NAMALWA (cell line): ENCODE measurements around the gene MOV10L1.
A peak's percentile ranks its signal among the peaks of the same experiment; 100 is the strongest.
"Not testable (repeated sequence)": the region's sequence is repeated elsewhere in the genome, so short reads cannot be mapped to it uniquely, and the experiment has no call there.

Experiments used
- DNase-seq: peaks from one replicate; pipeline ENCODE4 v3.0.0-alpha.2; 2015; ENCODE audit warnings: low spot score

The MOV10L1 gene

DNA sequence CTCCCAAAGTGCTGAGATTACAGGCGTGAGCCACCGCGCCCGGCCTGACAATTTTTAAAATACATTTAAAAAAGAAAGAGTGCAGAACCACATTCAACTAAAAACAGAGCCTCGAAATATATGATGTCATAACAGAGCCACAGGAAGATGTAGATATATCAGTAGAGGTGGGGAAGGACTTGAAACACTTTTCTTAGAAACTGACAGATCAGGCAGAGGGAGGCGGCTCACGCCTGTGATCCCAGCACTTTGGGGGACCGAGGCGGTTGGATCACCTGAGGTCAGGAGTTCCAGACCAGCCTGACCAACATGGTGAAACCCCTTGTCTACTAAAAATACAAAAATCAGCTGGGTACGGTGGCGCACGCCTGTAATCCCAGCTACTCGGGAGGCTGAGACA, 11.6 kb upstream of the MOV10L1 start:
- DNase-seq, result no peak

DNA sequence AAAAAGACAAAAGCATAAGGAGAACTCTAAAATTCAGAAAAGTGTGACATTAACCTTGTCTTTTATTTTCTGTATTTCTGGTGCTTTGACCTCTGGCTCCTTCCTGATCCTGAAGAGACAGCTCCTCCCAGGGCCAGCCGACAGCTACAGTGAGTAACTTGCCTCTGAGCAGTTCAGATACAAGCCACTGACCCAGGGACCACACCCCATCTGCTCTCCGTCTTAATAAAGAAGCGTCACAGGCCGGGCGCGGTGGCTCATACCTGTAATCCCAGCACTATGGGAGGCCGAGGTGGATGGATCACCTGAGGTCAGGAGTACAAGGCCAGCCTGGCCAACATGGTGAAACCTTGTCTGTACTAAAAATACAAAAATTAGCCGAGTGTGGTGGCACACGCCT, 11.0 kb upstream of the MOV10L1 start:
- DNase-seq, result no peak

DNA sequence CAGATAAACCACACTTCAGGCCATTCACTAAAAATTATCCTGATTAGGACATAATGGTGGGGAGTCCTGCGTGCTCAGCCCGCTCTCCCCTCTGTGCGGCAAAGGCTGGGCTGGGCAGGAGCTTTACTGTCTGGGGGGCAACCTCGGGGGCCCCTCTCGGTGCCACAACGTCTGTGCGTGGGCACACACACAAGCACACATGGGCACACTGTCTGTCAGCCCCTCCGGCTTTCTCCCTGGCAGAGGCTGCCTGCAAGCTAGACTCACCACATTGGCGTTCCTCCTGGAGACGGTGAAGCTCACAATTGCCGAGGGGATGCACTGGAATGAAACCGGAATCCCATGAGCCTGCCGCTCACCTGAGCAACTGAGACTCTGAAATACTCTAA, 9.7 kb upstream of the MOV10L1 start:
- DNase-seq, result no peak

DNA sequence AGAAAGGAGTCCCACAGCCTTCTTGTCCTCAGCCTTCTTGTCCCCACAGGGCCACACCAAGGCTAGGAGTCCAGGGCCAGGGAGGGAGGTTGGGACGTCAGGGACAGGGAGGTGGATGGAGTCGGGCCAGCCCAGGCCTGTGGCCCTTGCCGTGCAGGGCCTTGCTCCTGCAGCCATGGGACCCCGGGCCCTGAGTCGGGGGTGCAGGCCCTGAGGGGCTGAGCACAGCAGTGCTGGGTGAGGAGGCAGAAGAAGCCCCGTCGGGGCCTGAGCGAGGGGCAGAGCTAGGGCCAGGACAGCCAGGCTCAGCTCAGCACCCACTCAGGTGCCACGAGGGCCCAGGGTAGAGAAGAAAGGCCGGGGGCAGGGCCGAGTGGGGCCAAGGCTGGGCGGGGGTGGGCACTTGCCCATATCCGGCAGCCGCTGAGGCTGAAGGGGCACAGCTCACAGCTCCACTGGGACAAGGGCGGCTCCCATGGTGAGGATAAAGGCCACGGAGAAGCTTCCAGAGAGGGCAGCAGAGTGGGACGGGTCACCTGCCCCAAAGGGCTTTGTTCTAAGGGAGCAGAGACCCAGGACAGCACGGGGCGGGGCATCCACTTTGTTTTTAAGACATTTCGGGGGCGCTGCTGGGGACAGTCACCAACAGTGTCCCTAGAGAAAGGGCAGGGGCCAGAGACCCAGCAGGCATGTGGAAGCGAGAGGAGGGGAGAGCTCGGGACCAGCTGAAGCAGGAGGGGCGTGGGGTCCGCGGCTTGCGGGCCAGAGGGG, 8.2 kb upstream of the MOV10L1 start:
- DNase-seq, result no peak

DNA sequence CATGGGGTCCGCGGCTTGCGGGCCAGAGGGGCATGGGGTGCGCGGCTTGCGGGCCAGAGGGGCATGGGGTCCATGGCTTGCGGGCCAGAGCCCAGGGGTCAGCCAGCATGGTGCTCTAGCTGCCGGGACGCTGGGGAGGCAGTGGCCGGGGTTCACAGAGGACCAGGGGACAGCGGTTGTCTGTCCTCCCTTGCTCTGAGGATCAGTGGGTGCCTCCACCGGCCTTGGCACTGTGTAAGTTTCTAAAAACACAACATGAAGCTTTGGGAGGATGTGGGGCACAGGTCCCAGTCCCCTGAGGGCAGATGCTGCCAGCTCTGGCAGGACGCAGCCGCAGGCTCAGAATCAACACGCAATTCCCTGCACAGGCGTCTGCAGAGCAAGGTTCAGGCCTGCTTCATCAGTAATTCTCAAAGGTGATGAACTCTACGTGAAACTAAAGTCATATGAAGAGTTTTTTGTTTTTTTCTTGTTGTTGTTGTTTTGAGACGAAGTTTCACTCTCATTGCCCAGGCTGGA, 7.5 kb upstream of the MOV10L1 start:
- no peak for DNase-seq

DNA sequence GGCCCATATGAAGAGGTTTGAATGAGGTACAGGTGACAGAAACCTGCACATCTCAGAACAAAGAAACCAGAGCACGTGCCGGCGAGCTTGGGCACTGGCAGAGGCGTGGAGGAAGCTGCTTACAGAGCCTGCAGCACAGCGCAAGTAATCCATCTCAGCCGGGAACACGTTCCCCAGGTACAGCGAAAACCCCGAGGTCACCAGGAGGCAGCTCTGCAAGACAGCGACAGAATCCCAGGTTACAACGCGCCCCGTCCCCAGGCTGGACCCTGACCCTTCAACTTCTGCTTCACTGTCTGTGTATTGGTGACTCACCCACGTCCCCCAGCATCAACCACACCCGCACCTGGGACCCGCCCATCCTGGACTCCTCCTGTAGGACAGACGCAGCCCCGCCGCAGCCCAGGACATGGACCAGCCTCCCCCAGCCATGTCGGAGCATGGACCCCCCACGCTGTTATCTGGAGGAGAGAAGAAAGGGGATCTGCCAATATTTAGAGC, 6.8 kb upstream of the MOV10L1 start:
- no peak for DNase-seq

DNA sequence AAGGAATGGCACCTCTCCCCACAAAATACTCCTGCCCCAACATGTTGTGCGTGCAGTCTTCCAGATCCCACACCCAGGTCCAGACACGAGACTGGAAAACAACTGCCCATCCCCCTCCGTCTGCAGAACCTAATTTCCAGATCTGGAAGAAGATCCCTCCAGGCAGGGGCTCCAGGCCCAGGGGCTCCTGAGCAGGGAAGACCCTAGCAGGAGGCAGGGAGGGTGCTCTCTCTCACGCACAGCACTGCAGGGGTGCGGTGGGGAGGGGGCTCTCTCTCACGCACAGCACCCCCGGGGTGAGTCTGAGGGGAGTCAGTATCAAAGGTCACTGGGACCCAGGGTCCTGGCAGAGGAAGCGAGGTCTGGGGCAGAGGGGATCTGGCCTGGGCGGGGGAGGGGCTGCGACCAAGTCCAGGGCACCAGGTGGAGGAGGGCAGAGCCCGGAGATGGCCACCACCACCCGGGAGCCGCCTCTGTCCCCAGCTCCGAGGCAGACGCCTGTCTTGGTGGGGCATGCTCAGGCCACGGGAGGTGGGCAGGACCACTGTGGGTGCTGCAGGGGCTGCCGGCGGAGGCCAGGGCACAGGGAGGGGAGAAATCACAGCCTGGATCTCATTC, 6.2 kb upstream of the MOV10L1 start:
- no peak for DNase-seq

DNA sequence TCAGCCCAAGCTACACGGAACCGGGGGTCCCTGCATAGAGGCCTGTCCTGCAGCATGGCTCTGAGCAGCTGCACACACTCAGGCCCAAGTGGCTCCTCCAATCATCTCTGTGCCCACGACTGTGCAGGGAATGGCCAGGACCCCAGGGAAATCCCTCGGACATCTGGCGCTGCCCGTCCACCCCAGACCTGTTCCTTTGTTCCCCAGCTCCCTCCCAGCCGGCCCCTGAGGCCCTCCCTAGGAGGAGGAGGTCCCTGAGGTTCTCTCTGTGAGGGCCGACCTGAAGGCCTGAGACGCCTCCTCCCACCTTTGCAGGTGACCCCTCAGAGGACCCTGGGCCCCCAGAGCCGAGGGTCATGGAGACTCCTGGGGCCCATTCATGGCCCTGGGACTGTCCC, 5.7 kb upstream of the MOV10L1 start:
- no peak for DNase-seq

DNA sequence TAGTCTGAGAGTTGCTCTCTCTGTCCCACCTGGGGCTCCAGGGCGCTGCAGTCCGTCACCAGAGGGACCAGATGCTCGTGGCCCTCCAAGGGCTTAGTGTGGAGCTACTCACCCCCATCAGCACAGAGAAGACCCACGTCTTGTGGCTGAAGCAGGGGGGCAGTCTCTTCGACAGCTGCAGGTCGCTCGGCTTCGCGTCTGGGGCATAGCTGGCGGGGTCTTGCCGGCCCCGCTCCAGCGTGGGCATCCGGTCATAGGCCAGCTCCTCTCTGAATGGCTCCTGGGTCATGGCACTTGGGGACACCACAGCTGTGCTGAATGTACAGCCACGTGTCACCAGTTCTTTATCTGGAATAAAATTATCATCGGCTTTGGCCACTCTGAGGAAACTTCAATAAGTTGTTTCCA, 5.2 kb upstream of the MOV10L1 start:
- no peak for DNase-seq

DNA sequence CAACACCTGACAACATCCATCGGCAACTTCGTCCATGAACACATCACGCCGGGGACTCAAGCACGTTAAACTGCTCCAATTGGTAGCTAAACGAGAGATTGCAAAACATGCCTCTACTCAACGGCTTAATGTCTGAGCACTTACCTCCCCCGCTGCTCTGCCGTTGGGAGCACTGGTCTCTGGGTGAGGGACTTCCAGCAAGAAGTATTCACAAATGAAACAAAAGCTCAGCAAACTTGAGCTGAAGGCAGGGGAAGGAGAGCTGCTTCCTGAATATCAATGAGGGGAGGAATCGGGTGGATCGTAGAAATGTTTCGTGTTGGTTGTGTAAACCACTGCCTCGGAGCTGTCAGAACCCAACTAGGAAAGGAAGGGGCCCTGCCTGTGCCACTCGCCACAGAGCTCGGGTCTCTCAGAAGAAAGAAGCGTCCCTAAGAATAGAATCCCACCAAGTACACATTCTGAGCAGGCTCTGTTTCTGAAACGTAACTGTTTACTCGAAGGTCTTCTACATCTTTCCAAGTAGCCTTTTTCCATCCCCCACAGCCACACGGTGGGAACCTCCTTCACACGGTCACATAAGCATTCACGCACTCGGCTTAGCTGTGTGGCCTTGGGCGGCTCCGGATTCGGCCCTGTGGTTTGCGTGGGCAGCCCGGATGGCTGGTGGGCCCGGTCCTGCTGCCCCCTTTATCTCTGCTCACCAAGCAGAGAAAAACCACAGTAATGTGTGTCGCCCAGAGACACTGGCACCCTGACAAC, 4.4 kb upstream of the MOV10L1 start, which contains the start of gene MLC1:
Gene MLC1 (minus strand): TSS at position 216 of the 762 bp plus-strand sequence. CDS start 524 bp downstream, outside the sequence.
- DNase-seq, result no peak

DNA sequence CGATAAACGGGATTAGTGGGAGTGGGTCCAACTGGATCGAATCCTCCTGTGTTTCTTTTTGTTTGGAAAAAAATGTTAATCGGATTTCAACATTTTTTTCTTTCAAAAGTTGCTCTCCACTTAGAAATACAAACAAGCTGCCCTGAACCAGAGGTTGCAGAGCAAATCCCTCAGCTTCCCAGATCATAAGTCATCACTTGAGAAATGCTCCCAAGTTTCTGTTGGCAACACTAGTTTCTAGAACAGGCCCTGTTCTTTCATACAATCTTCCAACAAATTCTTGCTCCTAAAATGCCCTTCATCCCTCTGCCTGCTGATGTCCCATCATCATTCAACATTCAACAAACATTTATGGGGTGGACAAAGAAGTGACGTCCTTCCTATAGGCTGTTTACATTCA, 3.3 kb upstream of the MOV10L1 start:
- no peak for DNase-seq

DNA sequence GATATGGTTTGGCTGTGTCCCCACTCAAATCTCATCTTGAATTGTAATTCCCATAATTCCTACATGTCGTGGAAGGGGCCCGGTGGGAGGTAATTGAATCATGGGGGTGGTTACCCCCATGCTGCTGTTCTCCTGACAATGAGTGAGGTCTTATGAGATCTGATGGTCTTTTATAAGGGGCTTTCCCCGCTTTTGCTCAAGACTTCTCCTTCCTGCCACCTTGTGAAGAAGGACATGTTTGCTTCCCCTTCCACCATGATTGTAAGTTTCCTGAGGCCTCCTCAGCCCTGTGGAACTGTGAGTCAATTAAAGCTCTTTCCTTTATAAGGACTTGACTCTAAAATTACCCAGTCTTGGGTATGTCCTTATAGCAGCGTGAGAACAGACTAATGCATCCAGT, 2.8 kb upstream of the MOV10L1 start:
- not testable (repeated sequence) for DNase-seq

DNA sequence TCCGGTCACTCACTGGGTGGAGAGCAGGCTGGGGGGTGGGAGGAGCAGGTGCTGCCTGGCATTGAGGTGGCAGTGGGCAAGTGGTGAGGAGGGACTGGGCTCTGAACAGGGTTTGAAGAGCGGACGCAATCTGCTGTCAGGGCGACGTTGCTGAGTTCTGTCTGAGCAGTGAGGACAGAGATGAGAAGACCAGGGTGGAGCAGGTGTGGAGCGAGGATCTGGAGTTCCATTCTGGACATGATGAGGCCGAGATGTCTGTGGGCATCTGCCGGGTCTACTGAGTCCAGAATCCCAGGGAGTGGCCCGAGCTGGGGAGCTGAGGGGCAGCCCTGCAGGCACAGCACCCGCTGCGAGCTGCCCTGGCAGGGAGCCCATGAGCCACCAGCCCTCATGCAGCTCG, 2.2 kb upstream of the MOV10L1 start:
- no peak for DNase-seq

DNA sequence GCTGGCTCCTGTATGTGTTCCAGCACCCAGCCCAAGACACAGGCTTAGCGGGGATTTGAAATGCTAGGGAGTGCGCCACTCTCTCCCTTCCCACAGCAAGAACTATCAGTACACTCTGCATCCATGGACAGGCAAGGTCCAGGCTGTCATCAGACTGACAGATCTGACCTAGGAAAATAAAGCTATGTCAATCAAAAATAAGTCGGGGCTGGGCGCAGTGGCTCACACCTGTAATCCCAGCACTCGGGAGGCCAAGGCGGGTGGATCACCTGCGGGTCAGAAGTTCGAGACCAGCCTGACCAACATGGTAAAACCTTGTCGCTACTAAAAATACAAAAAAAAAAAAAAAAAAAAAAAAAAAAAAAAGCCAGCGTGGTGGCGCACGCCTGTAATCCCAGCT, 1.7 kb upstream of the MOV10L1 start:
- no peak for DNase-seq

DNA sequence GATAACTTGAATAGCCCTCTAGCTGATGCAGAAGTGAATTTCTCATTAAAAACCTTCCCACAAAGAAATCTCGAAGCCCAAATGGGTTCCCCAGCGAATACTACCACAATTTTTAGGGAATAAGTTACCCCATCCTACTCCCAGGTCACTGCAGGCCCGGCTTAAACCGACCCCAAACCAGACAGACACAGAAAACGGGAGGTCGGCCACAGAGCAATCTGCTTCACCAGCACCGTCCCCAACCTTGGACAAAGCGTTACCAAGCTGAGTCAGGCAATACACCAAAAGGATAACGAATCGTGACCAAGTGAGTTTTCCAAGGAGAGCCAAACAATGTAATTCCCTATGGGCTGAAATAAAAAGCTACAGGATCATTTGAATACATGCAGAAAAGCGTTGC, 575 bp upstream of the MOV10L1 start:
- no peak for DNase-seq

DNA sequence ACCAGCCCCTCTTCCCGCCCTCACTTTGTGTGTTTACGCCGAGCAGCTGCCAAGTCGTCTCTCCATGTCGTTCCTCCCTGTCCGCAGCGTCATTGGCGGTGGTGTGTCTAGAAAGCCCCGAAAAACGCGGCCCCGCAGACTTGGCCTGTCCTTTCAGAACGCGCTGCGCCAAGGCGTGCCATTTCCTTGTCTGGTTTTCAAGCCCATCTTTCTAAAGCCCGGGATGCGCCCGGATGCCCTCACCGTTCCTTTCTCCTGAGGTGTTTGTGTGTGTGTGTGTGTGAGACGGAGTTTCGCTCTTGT, 557 bp downstream of the MOV10L1 start:
- no peak for DNase-seq

DNA sequence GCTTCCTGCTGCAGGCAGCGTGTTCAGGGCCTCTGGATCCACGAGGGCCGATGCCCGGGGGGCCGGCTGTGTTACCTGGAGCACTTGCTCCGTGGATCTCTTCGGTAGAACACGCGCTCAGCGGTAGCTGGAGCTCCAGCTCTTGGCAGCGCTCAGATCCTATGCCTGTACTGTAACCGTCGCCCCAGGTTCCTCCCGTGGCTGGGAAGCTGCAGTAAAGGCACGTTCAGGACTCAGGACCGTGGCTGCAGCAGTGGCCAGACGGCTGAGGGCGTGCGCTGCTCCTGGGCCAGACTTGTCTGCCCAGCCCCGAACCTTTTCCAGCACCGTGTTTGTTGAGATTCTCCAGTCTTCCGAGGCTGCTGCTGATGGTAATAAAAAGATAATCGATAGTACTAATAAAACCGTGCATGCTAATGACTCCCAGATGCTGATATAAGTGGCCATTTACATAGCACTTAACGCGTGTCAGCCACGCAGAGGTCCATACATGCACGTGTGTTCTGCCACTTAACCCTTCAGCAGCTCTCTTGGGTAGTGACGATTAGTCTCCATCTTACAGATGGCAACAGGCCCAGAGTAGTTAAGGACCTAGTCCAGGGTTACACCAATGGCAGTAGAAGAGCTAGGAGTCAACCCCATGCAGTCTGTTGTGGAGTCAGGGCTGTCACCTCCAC, 1.4 kb downstream of the MOV10L1 start:
- no peak for DNase-seq

DNA sequence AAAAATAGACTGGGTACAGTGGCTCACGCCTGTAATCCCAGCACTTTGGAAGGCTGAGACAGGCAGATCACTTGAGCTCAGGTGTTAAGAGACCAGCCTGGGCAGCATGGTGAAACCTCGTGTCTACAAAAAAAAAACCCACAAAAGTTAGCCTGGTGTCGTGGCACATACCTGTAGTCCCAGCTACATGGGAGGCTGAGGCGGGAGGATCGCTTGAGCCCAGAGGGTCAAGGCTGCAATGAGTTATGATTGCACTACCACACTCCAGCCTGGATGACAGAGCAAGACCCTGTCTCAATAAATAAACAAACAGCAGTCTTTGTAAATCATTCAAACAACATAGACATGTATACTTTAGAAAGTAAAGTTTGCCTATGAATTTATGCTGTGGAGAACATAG, 2.5 kb downstream of the MOV10L1 start:
- DNase-seq, result no peak

DNA sequence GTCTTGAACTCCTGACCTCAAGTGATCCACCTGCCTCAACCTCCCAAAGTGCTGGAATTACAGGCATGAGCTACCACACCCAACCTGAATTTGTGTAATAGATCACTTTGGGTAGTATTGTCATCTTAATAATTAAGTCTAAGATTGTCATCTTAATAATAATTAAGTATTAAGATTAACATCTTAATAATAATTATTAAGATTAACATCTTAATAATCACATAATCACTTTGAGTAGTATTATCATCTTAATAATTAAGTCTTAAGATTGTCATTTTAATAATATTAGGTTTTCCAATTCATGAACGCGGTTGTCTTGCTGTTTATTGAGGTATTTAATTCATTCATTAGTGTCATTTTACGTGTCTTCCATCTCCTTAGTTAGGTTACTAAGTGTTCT, 8.2 kb downstream of the MOV10L1 start:
- DNase-seq, result no peak

DNA sequence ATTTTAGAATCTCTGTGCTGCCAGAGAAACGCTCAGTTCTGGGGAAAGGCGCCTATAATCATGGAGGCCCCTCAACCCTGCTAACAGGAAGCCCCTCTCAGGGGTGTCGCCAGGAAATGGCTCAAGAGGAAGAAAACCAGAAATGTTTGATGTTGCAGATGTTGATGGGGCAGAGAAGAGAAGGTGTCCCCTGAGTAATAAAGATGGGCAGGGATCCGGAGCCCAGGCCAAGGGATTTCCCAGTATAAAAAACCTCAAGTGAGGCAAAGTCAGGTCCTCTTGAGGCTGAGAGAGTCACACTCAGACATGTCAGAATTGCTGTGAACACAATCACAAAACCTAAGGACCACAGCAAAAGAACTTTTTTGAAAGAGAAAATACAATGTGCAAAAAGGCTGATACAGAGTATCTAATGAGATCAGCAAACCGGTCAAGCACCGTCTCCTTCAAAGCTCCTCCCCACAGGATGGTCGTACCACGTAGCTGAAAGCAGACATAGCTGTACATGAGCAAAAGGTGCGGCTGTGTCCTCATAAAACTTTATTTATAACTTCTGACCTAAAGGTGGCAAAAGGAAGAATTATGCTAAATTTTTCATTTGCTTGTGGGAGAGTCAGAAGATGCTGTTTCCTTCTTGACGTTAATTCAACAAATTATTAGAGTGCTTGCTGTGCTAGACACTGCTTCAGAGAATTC, 12.2 kb downstream of the MOV10L1 start:
- DNase-seq, result peak; percentile 19

DNA sequence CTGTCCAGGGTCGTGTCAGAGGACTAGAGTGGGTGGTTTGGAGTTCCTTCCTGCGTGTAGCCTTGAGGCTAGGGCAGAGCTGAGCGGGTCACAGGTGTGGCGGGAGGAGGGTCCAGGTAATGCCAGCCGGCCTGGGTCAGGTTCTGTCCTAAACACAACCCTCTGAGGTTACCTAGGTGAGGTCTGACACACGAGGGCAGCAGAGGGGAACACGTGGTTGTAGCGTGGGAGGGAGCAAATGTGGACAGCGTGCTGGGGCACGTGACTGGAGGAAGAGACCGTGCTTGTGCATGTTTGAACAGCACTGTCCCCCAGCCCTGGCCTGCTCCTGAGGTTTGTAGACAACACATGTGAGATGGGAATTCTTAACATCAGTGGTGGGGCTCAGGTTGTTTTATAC, 13.1 kb downstream of the MOV10L1 start:
- peak; percentile 26 for DNase-seq

DNA sequence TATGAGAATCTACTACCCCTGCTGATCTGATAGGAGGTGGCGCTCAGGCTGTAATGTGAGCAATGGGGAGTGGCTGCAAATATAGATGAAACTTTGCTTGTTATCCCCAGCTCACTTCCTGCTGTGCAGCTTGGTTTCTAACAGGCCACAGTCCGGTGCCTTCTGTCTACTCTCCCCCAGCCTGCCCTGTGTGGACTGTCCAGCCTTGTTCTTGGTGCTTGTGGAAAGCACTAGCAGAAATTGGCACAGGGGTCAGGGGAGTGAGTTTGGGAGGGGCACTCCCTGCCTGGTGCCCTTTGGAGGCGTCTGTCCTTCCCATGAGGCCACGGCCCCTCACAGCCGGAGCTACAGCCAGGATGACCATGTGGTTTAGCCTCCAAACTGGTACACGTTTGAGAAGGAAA, 14.3 kb downstream of the MOV10L1 start:
- DNase-seq, result no peak
